ENCODE measurements around the gene FRMD8. TPM values are rescaled to one million over a fixed set of nuclear protein-coding genes. Genes with fewer than 3 reads are reported as not detected.

FRMD8 gene
- total and polyA plus RNA-seq, 9 of the 15 experiments (the other 6 are each of a cell fraction or from before 2014, with no cell fraction given), result 4.5 to 54.5 (median 15.8) TPM

GRCh38 chr11:65416341-65416824, 29.9 kb downstream of the FRMD8 start (continued):
- TF ChIP-seq YY1 (IDR thresholded peaks at IDR 0.05; ENCODE audit: borderline replicate concordance in 1 of 3, control insufficient read depth in 1 of 3, extremely low read depth in 1 of 3, insufficient read depth in 3 of 3, insufficient read length in 1 of 3, insufficient replicate concordance in 2 of 3, low read depth in 1 of 3, low read length in 2 of 3) (peak in 1 of 3 experiments; percentile 68), RBBP5 (IDR thresholded peaks at IDR 0.05; ENCODE audit: borderline replicate concordance, insufficient read depth, low read length, poor library complexity, severe bottlenecking) (peak; percentile 7), SMAD4 (CRISPR knock-in tag; conservative IDR thresholded peaks at IDR 0.05) (peak; percentile 86), ZNF232 (CRISPR knock-in tag; IDR thresholded peaks at IDR 0.05) (no peak), DLX4 (CRISPR knock-in tag; IDR thresholded peaks at IDR 0.05) (no peak), ADNP (tag; IDR thresholded peaks at IDR 0.05) (no peak), CHCHD3 (CRISPR knock-in tag; IDR thresholded peaks at IDR 0.05) (no peak), IRF9 (tag; IDR thresholded peaks at IDR 0.05) (no peak), PURB (CRISPR knock-in tag; IDR thresholded peaks at IDR 0.05; ENCODE audit: low read depth) (no peak), SRSF1 (IDR thresholded peaks at IDR 0.05; ENCODE audit: low read depth, low read length) (no peak), TEAD1 (CRISPR knock-in tag; IDR thresholded peaks at IDR 0.05) (peak; percentile 44 to 48; a peak in 2 of 4 replicates), ATF2 (CRISPR knock-in tag; IDR thresholded peaks at IDR 0.05) (no peak), CXXC5 (CRISPR knock-in tag; IDR thresholded peaks at IDR 0.05) (peak; percentile 77), SMARCA5 (IDR thresholded peaks at IDR 0.05) (no peak), MLLT1 (IDR thresholded peaks at IDR 0.05) (0 out of 4 replicates have a peak, but pooled peaks have one; percentile 23 to 36), ZBED1 (IDR thresholded peaks at IDR 0.05) (no peak), ZNF408 (CRISPR knock-in tag; IDR thresholded peaks at IDR 0.05; ENCODE audit: low read depth) (no peak), GMEB1 (CRISPR knock-in tag; IDR thresholded peaks at IDR 0.05) (peak; percentile 51), MAX (CRISPR knock-in tag; IDR thresholded peaks at IDR 0.05) (peak; percentile 48; the same call in 1 of the 2 replicates), ARID1B (IDR thresholded peaks at IDR 0.05) (peak; percentile 26; the same call in 1 of the 2 replicates), CHD2 (IDR thresholded peaks at IDR 0.05; ENCODE audit: low read depth, low read length) (no peak), MYNN (IDR thresholded peaks at IDR 0.05) (peak; percentile 84; the same call in 1 of the 2 replicates), MYNN (CRISPR knock-in tag; IDR thresholded peaks at IDR 0.05) (no peak)

All from K562 (cell line).